Limb (tissue), 2 donors: ENCODE measurements around the gene POLR3C.
"Not testable (repeated sequence)": the region's sequence is repeated elsewhere in the genome, so short reads cannot be mapped to it uniquely, and the experiment has no call there.

ENCODE experiments used
- DNase-seq, 2 donors: peaks; one replicate each; pipeline ENCODE4 v3.0.0-alpha.2; 2016; ENCODE audit errors: extremely low spot score in 2 of 2

The POLR3C gene

DNA sequence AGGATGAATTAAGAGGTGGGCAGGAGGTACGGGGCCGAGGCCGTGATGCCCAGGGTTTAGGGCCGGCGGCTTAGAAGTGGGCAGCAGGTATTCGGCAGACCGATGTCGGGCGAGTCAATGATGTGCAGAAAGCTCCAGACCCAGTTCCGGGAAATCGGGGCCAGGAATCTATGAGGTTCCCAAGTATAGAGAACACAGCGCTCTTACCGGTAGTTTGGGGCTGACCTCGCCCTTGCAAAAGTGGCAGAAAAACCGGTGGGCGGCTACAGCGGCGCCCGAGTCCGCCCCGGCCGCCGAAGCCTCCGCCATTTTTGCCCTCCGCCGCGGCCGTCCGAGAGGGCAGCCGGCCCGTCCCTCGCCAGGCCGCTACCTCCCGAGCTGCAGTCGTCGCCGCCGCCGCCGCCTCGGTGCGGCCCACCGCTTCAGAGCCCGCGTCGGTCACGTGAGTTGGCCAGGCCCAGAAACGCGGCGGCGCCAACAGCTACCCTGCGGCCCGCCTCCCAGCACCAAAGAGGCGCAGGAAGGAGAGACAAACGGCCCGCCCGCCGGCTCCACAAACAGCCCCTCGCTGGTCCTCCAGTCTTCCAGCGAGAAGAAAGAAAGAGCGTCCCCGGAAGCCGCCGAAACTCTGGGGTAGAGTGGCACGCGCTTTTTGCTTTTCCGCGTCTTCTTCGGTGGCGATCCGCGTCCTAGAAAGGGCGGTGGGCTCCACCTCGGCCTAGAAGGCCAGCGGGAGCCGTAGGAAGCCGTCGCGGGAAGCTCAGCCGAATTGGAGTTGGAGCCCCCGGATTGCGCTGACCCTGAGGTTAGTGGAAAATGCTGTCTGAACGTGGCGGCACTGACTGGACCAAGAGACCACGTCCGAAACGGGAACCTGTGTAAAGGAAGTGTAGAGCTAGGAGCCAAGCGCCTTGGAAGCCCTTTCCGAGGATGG is at the start of gene POLR3C, which contains the start of gene RNF115:
Gene POLR3C (plus strand): TSS at position 636 of the 934 bp plus-strand sequence. CDS start 1,577 bp downstream, outside the sequence.
Gene RNF115 (minus strand): TSS at position 531 of the 934 bp plus-strand sequence. CDS start 222 bp downstream, at position 309.
- DNase-seq = peak; percentile 93 to 95

GRCh38 chr1:145777357-145778145 is 46.4 kb upstream of the POLR3C start:
- DNase-seq = no peak

GRCh38 chr1:145778146-145778540 is 45.9 kb upstream of the POLR3C start:
- no peak for DNase-seq

GRCh38 chr1:145782272-145783099 is 41.5 kb upstream of the POLR3C start:
- no peak for DNase-seq

GRCh38 chr1:145784409-145784808 is 39.6 kb upstream of the POLR3C start:
- no peak for DNase-seq

DNA sequence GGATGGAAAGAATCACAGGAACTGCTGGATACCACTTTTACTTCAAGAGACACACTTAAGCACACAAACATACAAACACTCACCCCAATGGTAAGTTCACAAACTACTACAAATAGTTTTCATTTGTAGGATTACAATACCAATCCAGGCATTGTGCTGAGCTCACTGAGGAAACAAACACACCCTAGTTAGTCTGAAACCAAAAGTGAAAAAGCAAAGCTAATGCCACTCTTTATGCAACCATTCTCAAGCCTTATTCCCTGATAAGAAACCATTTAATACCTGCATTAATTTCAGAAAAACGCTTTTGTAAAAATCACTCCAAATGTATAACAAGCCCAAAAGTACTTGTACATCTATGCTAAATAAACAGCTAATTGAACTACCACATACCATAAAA is 38.5 kb upstream of the POLR3C start:
- DNase-seq = no peak

DNA sequence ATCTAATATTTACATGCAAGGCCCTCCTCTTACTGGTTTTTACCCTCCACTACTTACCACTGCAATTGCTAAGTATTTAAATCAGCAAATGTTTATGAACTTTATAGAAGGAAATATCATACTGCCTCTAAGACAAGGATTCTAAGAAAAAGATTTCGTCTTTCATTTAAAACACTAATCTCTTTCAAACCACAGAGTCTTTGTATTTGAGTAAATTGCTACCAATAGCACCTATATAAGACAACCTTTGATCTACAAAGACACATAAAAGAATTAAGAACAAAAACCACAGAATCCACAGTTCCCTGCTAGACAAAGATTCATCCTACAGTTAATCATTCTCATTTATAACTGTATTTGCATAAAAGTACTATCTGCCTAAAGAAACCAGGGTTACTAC is 37.7 kb upstream of the POLR3C start:
- DNase-seq = no peak

- DNase-seq = no peak
Observed at GRCh38 chr1:145788580-145788979, 35.4 kb upstream of the POLR3C start.

GRCh38 chr1:145791860-145792259 is 32.1 kb upstream of the POLR3C start:
- DNase-seq = not testable (repeated sequence)

- DNase-seq = no peak
Observed at GRCh38 chr1:145792484-145792883, 31.5 kb upstream of the POLR3C start.

DNA sequence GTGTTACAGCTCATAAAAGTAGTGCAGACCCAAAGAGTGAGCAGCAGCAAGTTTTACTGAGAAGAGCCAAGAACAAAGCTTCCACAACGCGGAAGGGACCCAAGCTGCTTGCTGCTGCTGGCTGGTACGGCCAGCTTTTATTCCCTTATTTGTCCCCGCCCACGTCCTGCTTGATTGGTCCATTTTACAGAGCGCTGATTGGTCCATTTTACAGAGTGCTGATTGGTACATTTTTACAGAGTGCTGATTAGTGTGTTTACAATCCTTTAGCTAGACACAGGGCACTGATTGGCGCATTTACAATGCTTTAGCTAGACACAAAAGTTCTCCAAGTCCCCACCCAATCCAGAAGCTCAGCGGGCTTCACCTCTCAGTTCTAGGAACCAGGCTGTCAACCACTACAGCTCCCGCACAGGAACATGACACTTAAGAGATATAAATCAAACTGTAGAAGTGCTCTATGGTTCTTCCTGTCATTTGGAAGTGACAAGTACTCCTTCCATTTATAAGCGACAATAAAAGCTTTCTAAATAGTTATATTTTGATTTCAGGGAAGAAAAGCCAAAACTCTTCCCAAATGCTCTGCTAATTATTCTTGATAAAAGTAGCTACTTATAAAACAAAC is 28.6 kb upstream of the POLR3C start:
- DNase-seq = no peak

DNA sequence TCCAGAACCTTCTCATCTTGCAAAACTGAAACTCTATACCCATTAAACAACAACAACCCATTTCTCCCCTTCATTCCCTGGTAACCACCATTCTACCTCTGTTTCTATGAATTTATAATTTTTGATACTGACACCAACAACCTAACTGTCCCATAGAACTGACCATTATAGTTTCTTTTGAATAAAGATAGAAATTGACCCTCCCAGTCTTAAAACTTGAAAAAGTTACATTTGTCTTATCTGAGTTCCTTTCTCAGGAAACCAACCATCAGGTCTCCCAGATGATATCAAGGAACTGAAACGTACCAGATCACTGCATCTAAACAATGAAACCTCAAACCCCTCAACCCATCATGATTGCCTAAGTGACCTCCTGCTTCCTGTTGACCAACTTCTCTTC is 27.2 kb upstream of the POLR3C start:
- no peak for DNase-seq

- no peak for DNase-seq
Observed at GRCh38 chr1:145799806-145800205, 24.2 kb upstream of the POLR3C start.

DNA sequence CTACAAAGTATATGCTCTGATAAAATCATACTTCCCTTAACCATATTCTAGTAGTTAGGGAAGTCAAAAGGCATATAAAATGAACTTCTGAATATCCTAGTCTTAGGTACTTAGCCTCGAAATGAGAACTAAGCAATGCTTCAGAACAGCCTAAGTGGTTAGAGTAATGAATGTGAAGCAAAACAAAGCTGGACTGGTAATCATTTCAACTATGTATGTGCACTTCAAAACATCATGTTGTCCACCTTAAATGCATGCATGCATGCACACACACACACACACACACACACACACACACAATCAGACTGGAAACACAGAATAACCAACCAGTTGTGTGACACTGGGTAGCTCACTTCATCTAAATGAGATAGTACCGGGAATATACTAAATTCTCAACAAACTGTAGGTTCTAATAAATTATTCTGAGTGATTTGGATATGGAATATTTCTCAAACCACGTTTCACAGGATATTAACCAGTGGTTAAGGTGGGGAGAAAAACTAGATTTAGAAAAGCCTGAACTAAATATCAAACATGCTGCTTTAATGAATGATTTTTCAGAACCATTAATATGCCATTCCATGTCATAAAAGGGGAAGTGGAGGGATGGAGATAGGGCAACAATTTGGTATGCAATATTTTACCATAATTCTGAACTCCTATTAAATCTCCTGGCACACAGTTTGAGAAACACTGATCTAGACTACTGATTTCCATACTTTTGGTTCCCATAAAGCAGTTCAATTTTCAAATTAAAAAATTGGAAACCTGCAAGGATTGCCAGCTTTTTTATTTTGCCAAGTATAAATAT is 19.6 kb upstream of the POLR3C start:
- no peak for DNase-seq

DNA sequence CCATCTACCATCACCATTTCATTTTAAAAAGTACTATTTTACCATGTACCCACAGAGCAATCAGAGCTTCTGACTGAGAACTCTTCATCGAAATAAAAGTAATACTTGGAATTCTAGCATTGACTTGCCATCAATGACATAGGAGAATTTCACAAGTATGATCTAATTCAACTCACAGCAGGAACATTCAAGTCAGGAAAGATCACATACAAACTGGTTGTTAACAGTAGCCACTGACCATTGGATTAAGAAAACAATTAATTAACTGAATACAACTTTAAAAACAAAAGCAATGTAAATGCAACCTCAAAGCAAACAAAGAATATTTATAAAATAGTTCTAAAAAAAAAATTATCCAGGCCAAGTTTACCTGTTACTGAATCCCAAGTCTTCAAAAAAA is 18.9 kb upstream of the POLR3C start:
- DNase-seq = no peak

DNA sequence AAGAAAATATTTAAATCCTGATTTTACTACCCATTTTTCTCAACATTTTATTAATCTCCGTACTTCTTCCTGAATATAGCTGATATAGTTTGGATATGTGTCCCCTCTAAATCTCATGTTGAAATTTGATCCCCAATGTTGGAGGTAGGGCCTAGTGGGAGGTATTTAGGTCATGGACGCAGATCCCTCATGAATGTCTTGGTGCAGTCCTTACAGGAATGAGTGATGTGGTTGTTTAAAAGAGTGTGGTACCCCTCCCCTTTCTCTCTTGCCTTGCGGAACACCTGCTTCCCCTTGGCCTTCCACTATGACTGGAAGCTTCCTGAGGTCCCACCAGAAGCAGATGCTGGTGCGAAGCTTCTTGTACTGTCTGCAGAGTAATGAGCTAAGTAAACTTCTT is 17.6 kb upstream of the POLR3C start:
- DNase-seq = no peak

DNA sequence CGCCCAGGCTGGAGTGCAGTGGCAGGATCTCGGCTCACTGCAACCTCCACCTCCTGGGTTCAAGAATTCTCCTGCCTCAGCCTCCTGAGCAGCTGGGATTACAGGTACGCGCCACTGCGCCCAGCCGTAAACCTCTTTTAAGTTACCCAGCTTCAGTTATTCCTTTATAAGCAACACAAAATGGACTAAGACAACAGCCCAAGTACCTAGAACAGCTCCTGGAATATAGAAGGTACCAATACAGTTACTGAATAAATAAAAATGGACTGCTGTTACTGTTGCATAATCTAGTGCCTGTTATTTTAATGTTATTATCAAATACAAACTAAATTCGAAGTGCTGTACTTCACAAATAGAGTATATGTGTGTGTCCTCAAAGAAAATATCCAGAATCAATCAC is 17.2 kb upstream of the POLR3C start:
- DNase-seq = no peak

DNA sequence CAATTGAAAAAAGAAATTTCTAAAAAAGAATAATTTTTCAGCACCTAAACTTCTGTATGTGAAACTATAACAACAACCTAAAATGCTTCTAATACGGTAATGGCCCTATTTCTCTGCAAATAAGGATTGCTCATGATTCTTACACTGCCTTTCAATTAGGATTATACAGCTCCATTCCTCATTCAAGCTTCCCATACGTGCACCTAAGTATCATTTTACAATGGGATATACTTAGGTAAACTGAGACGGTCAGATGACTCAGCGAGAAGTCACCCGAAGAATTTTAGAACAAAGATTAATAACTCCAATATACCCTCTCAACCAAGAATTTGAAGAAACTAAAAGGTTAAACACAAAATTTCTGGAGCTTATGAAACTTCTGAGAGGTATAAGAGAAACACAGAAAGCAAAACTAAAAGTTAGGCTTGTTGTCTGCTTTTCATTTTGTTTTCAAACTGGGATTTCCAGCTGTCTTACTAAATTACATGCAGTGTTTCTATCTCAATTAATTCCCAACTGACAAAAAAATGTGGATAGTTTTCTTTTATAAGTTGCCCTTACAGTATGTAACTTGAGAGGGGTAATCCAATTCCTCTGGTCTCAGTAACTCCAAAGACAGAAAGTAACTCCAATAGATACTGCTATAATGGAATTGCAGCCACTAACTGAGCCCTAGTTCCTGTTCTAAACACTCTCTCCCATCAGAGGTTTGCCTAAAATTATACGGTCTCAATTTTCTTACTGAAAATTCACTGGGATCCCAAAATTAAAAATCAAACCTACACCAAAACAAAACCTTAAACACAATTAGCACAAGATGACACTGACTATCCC is 10.8 kb upstream of the POLR3C start:
- not testable (repeated sequence) for DNase-seq

DNA sequence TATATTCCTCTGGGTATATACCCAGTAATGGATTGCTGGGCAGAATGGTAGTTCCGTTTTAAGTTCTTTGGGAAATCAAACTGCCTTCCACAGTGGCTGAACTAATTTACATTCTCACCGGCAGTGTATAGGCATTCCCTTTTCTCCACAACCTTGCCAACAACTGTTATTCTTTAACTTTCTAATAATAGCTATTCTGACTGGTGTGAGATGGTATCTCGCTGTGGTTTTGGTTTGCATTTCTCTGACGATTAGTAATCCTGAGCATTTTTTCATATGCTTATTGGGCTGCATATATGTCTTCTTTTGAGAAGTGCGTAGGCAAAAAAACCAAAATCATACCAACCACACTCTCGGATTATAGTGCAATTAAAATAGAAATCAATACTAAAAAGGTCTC is 5.9 kb upstream of the POLR3C start:
- DNase-seq = not testable (repeated sequence)
